Activated CD4-positive, CD25-positive, alpha-beta regulatory T cell treated with anti-CD3 and anti-CD28 coated beads, Interleukin-2, amount 50 U/mL, for 16 hours (primary cell): ENCODE results near the gene ATP2C1.
"Not testable (repeated sequence)": the region's sequence is repeated elsewhere in the genome, so short reads cannot be mapped to it uniquely, and the experiment has no call there.

ENCODE experiments used
- DNase-seq: peaks from one replicate; pipeline ENCODE4 v3.0.0-alpha.2; 2020; ENCODE audit warnings: low read depth, low spot score

ATP2C1 gene

DNA sequence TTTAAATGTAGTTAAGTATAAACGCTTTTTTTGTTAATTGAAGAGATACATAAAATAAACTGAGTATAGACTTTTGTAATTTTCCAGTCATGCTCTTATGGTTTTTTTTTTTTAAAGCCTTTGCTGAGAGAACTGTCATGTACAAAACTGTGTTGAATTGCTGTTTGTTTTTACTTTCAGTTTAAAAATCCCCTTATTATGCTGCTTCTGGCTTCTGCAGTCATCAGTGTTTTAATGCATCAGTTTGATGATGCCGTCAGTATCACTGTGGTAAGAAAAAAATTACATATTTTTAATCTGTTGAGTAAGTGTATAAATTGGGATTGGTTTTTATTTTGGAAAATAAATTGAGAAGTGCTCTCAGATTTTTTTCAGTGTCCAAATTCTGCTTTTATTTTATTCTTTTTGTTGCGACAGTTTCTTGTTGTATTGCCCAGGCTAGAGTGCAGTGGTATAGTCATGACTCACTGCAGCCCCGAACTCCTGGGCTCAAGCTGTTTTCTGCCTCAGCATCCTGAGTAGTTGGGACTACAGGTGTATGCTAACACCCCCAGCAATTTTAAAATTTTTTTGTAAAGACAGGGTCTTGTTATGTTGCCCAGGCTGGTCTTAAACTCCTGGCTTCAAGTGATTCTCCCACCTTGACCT is 40.7 kb downstream of the ATP2C1 start:
- DNase-seq = no peak

DNA sequence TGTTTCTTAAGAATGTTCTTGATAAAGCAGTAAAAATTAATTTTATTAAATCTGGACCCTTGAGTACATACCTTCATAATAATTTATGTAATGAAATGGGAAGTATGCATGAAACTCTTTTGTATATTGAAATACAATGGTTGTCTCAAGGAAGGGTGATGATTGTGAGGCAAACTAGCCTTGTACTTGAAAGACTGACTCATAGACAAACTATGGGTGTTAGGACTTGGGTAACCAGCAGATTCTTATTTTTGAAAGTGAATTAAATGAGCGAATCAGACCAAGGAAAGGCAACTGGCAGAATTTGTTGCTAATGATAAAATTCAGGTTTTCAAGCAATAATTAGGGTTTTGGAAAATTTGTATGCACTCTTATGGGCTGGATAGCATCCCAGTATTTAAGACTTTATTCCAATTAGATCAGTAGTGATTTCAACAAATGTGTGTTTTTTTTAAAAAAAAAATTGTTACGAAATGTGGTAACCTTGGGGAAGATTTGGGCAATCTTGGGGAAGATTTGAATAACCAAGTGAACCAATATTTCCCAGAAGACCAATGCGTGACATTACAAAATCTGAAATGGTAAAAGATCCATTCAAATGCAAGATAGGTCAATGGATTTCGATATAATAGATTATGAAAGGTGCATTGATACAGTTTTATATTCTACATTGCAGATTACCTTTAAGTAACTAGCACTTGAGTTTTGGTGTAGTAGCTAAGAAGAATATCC is 42.0 kb downstream of the ATP2C1 start:
- DNase-seq = no peak

DNA sequence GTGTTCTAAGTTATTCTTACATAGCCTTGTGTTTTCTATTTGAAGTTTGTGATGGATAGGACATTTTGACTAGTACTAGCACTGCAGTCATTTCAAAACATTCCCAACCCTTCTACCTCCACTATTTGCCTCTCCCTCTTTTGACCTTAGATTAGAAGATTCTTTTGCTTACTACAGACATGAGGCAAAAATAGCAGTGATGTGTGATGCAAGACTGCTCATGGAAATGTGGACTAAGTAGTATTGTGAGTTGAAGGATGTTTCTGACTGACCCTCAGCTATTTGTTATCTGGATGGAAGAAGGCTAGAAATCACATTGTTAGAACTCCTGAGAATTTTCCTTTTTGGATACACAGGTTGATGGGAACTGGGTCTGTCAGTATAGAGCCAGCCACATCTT is 45.9 kb downstream of the ATP2C1 start:
- no peak for DNase-seq

DNA sequence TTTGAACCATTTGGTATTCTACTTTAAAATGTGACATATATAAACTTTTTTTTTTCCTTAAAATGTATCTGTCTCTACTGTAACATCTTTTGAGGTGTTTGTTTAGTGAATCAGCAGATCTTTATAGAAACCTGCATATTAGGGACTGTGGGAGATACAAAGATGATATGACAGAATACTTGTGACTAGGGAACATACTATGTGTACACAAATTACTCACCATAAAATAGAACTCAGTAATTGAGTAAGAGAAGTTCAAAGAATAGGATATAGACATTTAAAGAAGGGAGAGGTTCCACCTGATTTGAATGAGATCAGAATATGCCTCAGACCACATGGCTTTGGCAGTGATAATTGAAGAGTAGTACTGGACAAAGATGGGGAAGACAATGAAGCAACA is 47.9 kb downstream of the ATP2C1 start:
- DNase-seq = no peak

DNA sequence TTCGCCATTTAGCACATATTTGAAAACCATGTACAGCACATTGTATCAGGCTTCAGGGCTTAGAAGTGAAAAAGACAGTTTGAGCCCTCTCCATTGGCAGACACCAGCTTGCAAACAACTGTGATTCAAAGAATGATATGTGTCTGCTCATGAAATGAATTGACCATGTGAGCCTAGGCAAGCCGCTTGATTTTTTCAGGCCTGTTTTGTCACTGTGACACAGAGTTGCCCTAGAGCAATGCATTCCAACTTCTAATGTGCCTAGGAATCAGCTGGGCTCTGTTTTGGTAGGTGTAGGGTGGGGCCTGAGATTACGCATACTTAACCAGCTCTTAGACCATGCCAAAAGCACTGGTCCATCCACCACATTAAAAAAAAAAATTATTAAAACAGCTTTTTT is 53.0 kb downstream of the ATP2C1 start:
- DNase-seq = no peak

DNA sequence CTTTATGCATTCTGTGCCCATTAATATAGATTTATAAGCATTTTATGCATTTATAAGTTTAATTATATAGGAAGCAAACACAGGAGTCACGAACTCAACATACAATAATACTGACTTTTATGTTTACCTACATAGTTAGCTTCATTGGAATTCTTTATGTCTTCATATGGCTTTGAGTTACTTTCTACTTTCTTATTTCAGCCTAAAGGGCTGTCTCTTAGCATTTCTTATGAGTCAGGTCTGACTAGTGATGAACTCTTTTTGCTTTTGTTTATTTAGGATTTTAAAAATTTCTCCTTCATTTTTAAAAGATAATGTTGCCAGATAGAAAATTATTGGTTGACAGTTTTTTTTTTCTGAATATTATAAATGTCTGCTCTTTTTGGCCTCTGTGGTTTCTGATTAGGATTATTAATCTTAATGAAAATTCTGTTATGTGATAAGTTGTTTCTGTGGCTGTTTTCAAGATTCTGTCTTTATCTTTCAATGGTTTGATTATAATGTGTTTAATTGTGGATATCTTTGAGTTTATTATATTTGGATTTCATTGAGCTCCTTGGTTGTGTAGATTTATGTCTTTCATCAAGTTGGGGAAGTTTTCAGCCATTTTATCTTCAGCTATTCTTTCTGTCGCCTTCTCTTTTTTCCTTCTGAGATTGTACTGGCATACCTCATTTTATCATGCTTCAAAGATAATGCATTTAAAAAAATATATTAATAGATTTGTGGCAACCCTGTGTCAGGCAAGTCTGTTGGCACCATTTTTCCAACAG is 54.3 kb downstream of the ATP2C1 start:
- DNase-seq = no peak

DNA sequence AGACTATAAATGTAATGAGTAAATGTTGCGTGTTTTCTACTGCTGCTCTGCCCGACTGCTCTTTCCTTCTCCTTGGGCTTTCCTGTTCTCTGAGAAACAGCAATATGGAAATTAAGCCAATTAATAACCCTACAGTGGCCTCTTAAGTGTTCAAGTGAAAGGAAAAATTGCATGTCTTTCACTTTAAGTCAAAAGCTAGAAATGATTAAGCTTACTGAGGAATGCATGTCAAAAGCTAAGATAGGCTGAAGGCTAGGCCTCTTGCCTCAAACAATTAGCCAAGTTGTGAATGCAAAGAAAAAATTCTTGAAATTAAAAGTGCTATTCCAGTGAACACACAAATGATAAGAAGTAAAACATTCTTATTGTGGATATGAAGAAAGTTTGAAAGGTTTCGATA is 55.0 kb downstream of the ATP2C1 start:
- no peak for DNase-seq

DNA sequence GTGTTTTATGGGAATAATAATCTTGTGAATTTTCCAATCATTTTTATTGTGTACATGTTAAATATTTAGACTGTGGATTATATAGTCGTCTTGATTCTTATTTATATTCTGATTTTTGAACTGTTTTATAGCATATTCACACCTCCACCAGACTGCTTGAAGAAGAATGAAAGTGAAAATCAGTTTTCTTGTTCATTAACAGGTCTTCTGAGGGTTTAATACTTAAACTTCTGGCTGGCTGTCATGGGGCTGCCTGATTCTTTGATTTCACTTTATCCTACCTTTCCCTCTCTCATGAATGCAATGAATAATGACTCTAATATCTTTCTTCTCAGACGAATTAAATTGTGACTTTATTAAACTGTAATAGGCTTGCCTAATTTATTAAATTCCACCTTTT is 56.2 kb downstream of the ATP2C1 start:
- no peak for DNase-seq

DNA sequence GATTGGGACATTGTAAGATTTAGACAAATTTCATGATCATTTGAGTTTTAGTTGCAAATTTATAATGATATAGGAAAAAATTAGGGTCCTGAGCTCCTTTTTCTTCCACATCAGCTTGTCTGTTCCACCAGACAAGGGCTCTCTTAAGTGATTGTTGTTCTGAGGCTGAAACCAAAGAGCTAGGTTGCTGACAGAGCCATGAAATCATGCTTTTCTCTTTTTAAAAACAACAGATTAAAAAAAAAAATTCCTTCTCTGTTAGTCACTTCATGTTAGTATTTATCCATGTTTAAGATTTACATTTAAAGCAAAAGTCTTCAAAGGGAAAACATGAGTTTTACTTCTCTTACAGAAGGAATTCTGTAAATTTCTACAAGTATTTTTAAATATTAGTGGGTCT is 56.8 kb downstream of the ATP2C1 start:
- no peak for DNase-seq

DNA sequence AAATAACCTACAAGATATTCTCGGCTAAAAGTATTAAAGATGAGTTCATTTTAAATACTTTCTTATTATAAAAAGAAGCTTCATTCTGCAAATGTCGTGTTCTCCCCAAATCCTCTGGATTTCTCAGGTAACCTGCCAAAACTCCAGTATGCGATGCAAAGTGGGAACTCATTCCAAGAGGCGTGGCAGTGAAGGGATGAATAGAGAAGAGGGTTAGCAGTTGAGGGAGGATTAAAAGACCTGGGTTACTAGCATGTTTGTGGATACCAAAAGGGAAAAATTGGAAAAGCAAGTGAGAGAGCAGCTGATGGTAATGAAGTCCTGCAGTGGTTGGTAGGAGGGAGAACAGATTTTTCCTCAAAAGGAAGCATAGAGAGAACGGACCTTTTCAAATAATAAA is 61.6 kb downstream of the ATP2C1 start:
- no peak for DNase-seq

DNA sequence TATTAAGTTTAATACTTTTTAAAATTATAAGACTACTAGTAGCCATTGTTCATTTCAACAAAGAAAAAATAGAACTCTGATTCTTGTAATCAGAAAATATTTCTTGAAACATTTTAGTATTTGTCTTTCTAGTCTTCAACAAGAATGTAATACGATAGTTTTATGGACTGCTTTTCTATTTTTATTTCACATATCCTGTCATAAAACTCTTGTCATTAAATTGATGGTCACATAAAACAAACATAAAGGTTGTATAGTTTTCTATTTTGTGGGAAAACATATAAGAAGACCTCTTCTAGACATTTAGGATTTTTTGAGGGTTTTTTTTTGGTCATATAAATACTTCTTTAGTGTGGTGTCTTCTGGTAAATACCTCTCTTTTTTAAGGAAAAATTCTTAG is 62.4 kb downstream of the ATP2C1 start:
- DNase-seq = no peak

DNA sequence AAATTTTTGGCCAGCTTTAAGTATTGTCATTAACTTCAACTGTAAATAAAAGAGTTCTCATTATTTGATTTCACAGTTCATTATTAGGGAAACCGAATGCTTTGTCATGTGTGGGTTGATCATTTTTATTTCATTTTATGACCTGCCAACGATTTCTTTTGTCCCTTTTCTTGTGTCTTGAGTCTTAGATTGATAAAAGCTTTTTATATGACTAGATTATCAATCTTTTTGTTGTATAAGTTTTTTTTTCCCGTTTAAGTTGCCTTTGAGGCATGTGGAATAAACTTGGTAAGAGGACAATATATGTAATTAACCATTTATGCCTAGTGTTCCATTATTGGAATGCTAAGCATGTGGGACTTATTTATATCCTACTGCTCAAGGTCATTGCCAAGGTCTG is 62.8 kb downstream of the ATP2C1 start:
- DNase-seq = no peak

DNA sequence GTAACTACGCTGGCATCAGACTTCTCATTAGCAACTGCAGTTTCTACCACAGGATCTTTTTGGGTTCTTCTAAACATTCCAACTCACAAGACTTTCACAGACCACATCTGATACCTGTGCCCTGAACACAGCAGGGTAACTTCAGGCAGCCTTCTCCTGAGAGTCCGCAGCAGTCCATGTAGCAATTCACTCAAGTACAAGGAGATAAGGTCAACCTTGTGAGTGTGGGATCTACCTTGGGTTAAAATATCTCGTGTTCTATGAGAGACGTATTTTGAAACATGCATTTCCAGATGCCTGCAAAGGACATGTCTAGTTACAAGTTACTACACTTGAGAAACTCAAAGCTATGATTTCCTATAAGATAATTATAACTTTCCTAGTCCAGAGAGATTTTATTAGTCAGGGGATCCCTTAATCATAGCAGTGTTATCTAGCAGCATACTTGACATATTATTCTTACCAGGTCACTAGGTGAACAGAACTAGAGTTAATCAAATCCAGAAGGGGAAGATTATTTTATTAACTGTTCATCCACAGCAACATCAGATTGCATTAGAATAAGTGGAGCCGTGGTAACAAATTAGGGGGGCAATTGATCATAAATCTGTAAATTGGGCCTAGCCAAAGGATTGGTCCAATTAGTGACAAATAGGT is 66.4 kb downstream of the ATP2C1 start:
- DNase-seq = no peak

DNA sequence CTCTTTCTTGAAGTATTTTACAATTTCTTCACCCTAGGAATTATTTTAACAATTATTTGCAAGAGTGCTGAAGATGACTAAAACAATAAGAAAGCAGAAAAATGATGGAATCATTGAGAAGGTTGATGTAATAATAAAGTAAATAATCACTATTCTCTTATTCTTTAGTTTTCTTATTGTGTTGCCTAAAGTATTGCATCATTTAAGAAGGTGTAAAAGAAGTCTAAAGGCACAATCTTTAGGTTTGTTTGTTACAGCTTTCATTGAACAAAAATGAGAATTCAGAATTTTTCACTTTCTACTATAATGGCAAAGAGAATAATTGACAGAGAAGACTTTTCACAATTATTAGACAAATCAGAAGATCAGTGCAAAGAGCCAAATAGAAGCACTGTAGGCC is 67.6 kb downstream of the ATP2C1 start:
- DNase-seq = no peak

DNA sequence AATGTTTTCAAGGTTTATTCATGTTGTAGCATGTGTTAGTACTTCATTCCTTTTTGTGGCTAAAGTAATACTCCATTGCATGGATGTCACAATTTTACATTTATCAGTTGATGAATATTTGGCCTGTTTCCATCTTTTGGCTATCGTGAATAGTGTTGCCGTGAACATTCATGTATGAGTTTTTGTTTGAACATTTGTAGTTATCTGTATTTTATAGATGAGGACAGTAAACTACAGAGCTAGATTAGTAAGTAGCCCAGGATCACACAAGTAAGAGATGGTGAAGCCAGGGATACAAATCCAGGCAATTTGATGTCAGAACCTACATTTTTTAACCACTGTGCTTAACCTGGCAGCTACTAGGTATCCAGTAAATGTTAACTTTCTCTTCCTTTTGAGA is 69.6 kb downstream of the ATP2C1 start:
- no peak for DNase-seq

DNA sequence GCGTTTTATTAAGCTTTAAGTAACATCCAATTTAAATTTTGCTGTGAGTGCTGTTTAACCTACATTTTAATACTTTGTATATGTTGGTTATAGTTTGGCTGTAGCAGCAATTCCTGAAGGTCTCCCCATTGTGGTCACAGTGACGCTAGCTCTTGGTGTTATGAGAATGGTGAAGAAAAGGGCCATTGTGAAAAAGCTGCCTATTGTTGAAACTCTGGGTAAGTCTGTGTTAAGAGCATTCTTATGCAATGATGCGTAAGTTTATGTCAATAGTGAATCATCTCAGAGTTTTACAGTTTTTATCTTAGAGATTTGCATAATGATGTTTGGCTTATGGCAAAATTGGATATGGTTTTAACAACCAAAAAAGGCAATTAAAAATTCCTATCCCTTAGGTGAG is 70.0 kb downstream of the ATP2C1 start:
- DNase-seq = no peak

DNA sequence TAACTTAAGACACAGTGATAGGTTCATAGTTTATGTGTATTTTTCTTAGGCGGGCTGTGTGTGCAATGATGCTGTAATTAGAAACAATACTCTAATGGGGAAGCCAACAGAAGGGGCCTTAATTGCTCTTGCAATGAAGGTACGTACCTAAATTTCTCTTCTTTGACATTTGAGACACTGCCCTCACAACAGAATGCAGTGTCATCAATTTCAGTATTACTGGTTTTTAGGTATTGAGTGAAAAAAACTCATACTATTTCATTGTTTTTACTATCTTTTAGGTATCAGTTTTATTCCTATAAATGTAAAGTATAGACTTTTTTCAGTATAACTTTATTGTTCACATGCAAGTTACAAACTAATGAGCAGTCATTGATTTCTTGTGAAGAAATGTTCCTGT is 73.4 kb downstream of the ATP2C1 start:
- DNase-seq = no peak

DNA sequence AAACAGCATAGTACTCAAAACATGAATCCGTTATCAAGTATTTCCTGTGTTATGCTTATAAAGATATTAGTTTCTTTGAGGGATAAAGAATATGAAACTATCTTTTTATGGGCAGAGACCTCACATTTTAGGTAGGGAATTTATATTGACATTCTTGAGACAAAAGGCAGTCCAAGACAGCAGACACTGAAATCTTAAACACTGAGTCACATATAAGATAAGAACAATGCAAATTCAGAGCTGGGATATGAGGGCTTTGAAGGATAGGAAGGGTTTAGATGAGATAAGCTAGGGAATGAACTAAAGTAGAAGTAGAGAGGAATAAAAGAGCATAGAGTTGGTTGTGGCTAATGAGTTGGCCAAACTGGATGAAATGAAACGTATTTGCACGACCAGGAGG is 74.3 kb downstream of the ATP2C1 start:
- DNase-seq = no peak

DNA sequence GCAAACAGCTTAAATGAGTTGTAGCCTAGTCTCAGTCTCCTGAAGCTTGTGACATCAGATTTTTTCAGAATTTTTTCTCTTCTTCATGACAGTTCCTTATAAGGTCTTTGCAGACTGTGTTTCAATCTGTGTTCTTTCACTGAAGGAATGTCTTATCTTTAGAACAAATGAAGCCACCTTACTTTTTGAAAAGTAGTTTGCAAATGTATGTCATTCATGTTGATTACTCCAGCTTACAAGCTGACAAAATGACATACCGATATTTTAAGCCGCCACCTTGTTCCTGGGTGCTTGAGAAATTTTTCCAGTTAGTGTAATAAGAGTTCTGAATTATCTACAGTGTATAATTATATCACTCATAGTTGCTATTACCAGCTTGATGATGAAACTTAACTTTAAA is 75.7 kb downstream of the ATP2C1 start:
- DNase-seq = no peak

DNA sequence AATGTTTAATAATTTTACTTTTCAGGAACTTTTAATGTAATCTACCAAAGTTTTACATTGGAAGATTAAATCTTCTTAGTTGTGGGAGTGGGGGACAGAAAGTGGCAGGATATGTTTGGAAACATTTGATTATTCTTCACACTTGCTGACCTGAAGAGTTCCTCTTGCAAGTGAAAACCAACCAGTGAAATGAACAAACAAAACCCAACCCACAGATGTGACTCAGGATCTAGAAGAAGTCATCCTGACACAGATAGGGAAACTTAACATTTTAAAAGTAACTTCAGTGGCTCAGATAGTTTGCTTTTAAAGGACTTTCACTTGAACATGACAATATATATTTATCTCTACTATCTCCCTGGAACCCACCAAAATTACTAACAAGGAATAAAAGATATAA is 77.3 kb downstream of the ATP2C1 start:
- DNase-seq = no peak

DNA sequence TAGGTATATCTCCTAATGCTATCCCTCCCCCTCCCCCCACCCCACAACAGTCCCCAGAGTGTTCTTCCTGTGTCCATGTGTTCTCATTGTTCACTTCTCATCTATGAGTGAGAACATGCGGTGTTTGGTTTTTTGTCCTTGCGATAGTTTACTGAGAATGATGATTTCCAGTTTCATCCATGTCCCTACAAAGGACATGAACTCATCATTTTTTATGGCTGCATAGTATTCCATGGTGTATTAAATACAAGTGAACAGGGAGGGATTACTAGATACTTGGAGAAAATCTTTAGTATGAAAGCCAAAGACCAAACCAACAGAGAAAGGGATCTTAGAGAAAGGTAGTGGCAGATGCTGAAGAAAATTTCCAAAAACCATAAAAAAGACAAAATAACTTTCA is 78.7 kb downstream of the ATP2C1 start:
- DNase-seq = not testable (repeated sequence)

DNA sequence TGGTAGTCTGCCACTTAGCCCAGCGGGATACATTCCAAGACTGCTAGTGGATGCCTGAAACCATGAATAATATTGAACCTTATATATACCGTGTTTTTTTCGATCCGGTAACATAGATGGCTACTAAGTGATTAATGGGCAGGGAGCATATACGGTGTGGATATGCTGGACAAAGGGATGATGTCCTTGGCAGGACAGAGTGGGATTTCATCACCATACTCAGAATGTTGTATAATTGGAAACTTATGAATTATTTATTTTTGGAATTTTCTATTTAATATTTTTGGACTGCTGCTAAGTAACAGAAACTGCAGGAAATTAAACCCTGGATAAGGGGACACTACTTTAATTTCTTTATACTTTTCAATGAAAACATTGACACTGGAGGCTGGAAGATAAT is 79.5 kb downstream of the ATP2C1 start:
- no peak for DNase-seq
